C1 segment of cervical spinal cord (tissue), 14 donors: Measurements from ENCODE around the gene PKLR.
"Not testable (repeated sequence)": the region's sequence is repeated elsewhere in the genome, so short reads cannot be mapped to it uniquely, and the experiment has no call there.

Source experiments
- DNase-seq, 14 donors: peaks; one replicate each; lab custom pipeline; 2025; lab: John Stamatoyannopoulos, UW

The PKLR gene

GRCh38 chr1:155301342-155301841, at the start of gene PKLR:
PKLR (minus strand) TSS chr1:155301438; CDS start chr1:155301395, 43 bp downstream.
- DNase-seq: no peak

DNA sequence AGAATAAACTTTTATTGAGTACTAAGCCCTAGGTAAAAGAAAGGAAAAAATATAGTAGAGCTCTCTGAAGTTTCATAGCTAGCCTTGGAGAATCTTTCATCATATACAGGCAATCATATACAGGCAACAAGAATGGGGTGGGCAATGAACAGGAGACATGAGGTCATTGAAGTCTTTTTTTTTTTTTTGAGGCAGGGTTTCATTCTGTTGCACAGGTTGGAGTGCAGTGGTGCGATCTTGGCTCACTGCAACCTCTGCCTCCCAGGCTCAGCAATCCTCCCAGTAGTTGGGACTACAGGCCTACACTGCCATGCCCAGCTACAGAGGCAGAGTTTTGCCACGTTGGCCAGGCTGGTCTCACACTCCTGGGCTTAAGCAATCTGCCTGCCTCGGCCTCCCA, 41.6 kb upstream of the PKLR start:
- DNase-seq: no peak

DNA sequence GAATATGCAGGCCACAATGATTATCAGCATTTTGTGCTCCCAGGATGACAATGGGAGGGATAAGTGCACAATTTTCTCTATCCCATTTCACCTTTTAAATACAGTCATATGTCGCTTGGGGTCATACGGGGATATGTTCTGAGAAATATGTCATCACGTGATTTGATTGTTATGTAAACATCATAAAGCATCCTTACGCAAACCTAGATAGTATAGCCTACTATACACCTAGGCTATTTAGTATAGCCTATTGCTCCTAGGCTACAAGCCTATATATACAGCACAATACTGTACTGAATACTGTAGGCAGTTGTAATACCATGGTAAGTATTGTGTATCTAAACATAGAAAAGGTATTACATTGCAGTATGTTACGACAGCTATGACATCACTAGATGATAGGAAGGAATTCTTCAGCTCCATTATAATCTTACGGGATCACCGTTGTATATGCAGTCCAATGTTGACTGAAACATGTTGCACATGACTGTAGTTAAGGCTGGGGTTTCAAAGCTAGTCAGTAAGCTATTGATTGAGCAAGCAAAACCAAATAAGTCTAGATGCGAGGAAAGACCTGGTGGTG, 38.4 kb upstream of the PKLR start:
- DNase-seq: no peak

DNA sequence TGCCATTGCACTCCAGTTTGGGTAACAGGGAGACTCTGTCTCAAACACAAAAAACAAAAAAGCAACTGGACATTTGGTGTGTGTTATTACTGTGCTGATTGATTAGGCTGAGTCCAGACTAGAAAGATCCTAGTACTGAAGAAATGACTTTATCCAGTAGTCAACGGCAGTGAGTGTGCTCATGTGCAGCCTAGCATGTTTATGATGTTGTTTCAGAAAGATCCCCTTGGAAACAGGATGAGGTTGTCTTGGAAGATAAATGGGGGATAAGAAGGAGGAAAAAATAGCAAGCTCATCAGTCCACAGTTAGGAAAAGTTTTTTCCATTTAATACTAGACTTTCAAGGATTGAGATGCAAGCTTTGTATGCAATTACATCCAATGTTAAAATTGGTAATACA, 33.7 kb upstream of the PKLR start:
- no peak for DNase-seq

GRCh38 chr1:155329980-155330598, 28.9 kb upstream of the PKLR start:
- DNase-seq: no peak

DNA sequence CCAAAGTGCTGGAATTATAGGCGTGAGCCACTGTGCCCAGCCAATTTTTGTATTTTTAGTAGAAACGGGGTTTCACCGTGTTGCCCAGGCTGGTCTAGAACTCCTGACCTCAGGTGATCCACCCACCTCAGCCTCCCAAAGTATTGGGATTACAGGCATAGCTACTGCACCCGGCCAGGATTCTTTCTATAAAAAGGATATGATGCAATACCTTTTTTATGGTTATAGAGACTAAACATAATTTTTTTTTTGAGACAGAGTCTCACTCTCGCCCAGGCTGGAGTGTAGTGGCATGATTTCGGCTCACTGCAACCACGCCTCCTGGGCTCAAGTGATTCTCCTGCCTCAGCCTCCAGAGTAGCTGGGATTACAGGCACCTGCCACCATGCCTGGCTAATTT, 27.6 kb upstream of the PKLR start:
- DNase-seq: not testable (repeated sequence)

GRCh38 chr1:155327981-155328380, 26.7 kb upstream of the PKLR start:
- DNase-seq: no peak

- no peak for DNase-seq
These were observed 25.4 kb upstream of the PKLR start for GRCh38 chr1:155326631-155327037.

DNA sequence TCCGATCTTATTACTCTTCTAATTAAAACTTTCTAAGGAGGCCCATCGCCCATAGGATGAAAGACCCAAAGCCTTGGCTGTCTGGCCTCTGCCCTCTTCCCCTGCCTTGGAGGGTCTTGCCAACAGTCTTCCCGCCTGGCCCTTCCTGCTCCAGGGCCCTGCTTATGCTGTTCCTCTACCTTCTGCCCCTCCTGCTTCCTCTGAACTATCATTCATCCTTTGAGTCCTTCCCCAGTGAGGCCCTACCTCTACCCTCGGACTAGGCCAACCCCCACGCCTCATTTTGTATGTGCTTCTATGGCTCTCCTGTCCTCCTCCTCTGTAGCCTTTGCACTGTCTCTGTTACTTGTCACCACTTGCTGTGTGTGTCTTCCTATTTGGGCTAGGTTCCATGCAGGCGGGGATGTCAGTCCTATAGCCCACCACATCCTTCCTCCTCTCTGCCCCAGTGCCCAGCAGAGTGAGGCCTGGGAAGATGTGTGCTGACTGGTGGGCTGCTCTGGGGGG, 24.8 kb upstream of the PKLR start:
- DNase-seq: no peak

GRCh38 chr1:155325603-155325893, 24.3 kb upstream of the PKLR start:
- DNase-seq: no peak

DNA sequence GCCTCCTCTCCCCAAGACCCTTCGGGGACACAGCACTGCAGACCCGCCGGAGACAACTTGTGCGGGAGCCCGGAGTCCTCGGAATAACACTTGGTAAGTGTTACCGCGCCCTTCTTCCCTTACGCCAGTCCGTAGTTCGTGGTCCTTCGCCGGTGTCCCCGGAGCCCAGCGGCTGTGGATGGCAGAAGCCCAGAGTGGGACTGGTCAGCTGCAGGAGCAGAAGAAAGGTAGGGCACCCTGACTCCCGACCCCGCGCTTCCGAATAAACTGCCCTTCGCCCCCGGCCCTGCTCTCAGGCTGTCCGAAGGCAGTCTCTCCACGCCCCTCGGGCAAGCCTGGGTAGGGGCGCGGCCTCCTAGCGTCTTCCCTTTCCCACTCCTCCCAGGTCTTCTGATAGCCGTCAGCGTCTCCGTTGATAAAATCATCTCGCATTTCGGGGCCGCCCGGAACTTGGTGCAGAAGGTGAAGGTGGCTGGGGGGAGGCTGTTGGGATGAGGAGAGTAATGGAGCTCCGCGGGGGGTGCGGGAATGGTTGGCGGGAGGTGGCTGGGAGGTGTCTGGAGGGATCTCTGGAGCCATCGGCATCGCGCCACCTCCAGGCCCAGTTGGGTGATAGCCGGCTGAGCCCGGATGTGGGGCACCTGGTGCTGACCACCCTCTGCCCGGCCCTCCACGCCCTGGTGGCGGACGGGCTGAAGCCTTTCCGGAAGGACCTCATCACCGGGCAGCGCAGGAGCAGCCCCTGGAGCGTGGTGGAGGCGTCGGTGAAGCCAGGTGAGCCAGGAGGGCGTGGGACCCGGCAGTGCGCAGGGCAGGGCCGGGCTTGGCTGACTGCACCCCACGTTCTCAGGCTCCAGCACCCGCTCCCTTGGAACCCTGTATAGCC, 23.7 kb upstream of the PKLR start:
- peak in 5 of 14 donors; percentile 17 to 69 (median 54) for DNase-seq

GRCh38 chr1:155324037-155324716, 22.9 kb upstream of the PKLR start:
- peak; percentile 45 to 96 (median 88) for DNase-seq

- peak in 12 of 14 donors; percentile 60 to 92 (median 82) for DNase-seq
These were observed 22.4 kb upstream of the PKLR start for GRCh38 chr1:155323729-155324036.

DNA sequence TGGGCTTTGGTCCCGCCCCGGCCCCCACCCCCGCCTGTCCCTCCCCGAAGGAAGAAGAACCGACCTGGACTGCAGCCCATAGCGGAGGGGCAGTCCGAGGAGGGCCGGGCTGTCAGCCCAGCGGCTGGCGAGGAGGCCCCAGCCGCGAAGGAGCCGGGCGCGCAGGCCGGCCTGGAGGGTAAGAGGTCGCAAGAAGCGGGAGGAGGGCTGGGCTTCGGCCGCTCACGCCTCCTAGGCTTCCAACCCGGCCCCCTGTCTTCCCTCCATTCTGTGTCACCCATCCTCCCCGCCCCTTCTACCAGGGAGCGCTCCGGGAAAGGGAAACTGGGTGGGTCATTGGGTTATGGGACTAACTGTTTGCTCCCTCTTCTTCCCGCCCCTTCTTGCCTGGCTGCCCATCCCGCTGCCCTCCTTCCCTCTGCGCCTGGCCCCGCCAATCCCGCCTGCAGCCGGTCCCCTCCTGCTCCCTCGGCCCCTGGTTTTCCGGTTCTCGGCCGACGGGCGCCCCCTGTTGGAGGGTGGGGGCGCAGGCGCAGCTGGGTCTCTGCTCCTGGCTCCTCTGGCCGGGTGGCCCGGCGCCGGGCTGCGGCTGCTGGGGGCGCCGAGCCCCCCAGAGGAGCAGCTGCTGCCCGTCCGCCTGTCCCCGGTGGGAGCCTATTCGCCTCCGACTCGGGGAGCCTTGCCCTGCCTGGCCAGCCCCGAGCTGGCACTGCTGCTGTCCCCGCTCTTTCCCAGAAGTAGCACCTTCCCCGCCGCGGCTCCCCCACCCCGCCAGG, 21.9 kb upstream of the PKLR start:
- peak in 13 of 14 donors; percentile 35 to 88 (median 74) for DNase-seq

DNA sequence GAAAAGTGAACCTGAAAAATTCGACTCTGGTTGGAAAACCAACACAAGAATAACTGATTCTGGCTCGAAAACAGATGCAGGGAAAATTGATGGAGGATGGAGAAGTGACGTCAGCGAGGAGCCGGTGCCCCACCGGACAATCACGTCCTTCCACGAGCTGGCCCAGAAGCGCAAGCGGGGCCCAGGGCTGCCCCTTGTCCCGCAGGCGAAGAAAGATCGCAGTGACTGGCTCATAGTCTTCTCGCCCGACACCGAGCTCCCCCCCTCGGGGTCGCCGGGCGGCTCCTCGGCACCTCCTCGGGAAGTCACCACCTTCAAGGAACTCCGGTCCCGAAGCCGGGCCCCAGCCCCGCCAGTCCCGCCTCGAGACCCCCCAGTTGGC, 21.3 kb upstream of the PKLR start:
- peak in 7 of 14 donors; percentile 34 to 67 (median 57) for DNase-seq

GRCh38 chr1:155321639-155322503, 20.6 kb upstream of the PKLR start:
- DNase-seq: peak in 1 of 14 donors; percentile 31

DNA sequence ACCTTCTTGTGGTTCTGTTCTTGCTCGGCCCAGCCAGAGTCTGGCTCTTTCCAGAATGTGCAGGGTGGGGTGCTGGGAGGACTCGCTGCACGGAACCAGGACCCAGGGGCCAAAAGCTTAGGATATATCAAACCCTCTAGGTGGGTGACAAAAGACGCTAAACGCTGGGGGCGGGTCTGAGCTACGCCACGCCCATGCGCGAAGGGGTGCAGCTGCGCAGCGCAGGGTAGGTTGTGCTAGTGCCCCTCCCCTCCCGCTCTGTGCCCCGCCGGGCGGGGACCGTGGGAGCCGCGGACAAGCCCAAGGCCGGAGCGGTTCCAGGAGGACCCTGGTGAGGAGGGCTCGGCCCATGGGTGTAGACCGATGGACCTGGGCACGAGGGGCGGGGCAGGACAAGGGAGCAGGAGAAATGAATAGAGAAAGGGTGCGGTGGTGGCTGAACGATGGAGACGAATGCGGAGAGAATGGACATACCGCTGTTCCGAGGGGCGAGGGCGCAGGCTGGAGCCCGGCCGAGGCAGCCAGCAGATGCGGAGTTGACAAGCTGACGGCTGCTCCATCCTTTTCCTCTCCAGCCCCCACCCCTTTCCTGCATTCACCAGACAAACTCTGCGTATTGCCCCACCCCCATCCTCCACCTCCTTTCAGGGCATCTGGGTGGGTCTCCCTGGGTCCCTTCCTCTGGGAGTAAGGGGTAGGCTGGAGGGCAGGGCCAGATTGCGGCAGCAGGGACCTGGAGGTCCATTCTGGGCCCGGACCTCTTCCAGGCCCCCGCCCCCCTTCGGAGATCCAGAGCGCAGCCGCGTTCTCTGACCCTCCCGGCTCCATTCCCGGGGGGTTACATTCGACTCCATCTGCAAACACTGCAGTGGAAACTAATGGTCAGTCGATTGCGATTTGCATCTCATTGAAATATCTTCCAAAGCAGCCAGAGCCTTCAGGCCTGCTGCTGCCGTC, 19.7 kb upstream of the PKLR start, which contains the start of gene RUSC1:
Gene RUSC1, plus strand, starts transcription at position 234 of the 957 bp plus-strand sequence. CDS start 880 bp downstream, outside the sequence.
- DNase-seq: peak in 11 of 14 donors; percentile 12 to 86 (median 41)

DNA sequence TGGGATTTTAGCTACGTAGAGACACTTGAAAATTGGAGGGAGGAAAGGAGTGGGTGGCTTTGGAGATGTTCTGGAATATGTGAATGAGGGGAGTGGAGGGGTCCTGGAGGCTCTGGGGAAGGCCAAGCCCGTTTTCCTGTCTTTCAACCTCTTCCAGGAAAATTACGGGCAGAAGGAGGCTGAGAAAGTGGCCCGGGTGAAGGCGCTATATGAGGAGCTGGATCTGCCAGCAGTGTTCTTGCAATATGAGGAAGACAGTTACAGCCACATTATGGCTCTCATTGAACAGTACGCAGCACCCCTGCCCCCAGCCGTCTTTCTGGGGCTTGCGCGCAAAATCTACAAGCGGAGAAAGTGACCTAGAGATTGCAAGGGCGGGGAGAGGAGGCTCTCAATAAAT, 19.0 kb upstream of the PKLR start:
- DNase-seq: peak in 1 of 14 donors; percentile 41

GRCh38 chr1:155319536-155319935, 18.3 kb upstream of the PKLR start:
- no peak for DNase-seq
